DOHH2 (cell line): Measurements from ENCODE around the gene KCNIP4.

Experiments
- EZH2phosphoT487 ChIP-seq: fragments of 200-600 bp; sonication (generic); IDR thresholded peaks from 2 replicates; pipeline ENCODE4 v1.6.1; 2017; ENCODE audit warnings: borderline replicate concordance, mild to moderate bottlenecking, antibody characterized with exemption, low read length, moderate library complexity, mixed read lengths
- TF ChIP-seq, protein P1 (sequence below): fragments of 200-600 bp; sonication (generic); IDR thresholded peaks from one replicate; pipeline ENCODE4 v1.5.1; 2014; ENCODE audit warnings: antibody characterized with exemption, mild to moderate bottlenecking, low read depth, low read length; ENCODE audit not compliant: poor library complexity, severe bottlenecking

- TF ChIP-seq, protein P1, sequence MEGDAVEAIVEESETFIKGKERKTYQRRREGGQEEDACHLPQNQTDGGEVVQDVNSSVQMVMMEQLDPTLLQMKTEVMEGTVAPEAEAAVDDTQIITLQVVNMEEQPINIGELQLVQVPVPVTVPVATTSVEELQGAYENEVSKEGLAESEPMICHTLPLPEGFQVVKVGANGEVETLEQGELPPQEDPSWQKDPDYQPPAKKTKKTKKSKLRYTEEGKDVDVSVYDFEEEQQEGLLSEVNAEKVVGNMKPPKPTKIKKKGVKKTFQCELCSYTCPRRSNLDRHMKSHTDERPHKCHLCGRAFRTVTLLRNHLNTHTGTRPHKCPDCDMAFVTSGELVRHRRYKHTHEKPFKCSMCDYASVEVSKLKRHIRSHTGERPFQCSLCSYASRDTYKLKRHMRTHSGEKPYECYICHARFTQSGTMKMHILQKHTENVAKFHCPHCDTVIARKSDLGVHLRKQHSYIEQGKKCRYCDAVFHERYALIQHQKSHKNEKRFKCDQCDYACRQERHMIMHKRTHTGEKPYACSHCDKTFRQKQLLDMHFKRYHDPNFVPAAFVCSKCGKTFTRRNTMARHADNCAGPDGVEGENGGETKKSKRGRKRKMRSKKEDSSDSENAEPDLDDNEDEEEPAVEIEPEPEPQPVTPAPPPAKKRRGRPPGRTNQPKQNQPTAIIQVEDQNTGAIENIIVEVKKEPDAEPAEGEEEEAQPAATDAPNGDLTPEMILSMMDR, result no peak
- no peak for TF ChIP-seq EZH2phosphoT487
These were observed 562.9 kb downstream of the KCNIP4 start for GRCh38 chr4:21385706-21386105.
